Endothelial cell of umbilical vein (primary cell): ENCODE data around the gene MFRP. TPM values are rescaled to one million over a fixed set of nuclear protein-coding genes. Genes with fewer than 3 reads are reported as not detected.

Source experiments
- BruUV-seq: library from RNA; stranded (reverse); fragments of 400-500 nt; replicated peaks from 2 replicates; lab custom pipeline; 2021; lab: Mats Ljungman, UMichigan
- CTCF ChIA-PET: fragments of 300-600, 350-600 bp; sonication (Branson Sonifier 250); formaldehyde crosslinking; loops from one replicate; lab custom pipeline; 2021; ENCODE audit warnings: antibody characterized with exemption, inconsistent platforms; lab: Charles Lee
- POLR2A ChIA-PET: fragments of 300-600, 350-600 bp; sonication (Branson Sonifier 250); formaldehyde crosslinking; loops from one replicate; lab custom pipeline; 2021; ENCODE audit warnings: antibody characterized with exemption, inconsistent platforms; lab: Charles Lee
- DNase-seq: peaks from one replicate; pipeline ENCODE4 v3.0.0-alpha.2; 2011; ENCODE audit warnings: low read depth, low spot score
- FAIRE-seq: peaks from 2 replicates; lab custom pipeline; 2011; peaks lifted over from hg19 to GRCh38; lab: Jason Lieb, UNC
- H2AFZ ChIP-seq: 2 replicates; pipeline ENCODE4 v1.6.0; 2012; ENCODE audit warnings: low read depth, low read length, control low read depth, inconsistent platforms
- H3K27ac ChIP-seq: 2 replicates; pipeline ENCODE4 v1.5.1; 2011; ENCODE audit warnings: low read depth, mild to moderate bottlenecking, control low read depth, low read length, moderate library complexity; ENCODE audit not compliant: insufficient read depth
- H3K27me3 ChIP-seq, 2 experiments: 2 replicates each; pipeline versions ENCODE4 v1.6.0 to v1.6.1; 2011; ENCODE audit warnings: low read length in 2 of 2, mixed read lengths in 1 of 2; ENCODE audit not compliant: control insufficient read depth in 2 of 2, insufficient read depth in 2 of 2
- H3K36me3 ChIP-seq, 2 experiments: 2 replicates in 1 of 2; 3 replicates in 1 of 2; pipeline ENCODE4 v1.5.1; 2011; ENCODE audit warnings: low read length in 2 of 2, mild to moderate bottlenecking in 1 of 2, moderate library complexity in 1 of 2; ENCODE audit not compliant: control insufficient read depth in 2 of 2, insufficient read depth in 2 of 2; ENCODE audit errors: extremely low read depth in 1 of 2
- H3K4me1 ChIP-seq: 3 replicates; pipeline ENCODE4 v1.5.1; 2011; ENCODE audit warnings: mild to moderate bottlenecking, low read length; ENCODE audit not compliant: control insufficient read depth, insufficient read depth; ENCODE audit errors: extremely low read depth
- H3K4me2 ChIP-seq: 2 replicates; pipeline ENCODE4 v1.6.1; 2011; ENCODE audit warnings: low read length, control low read depth, mixed read lengths; ENCODE audit not compliant: insufficient read depth
- H3K4me3 ChIP-seq, 3 experiments: fragments of 200-600 bp in 1 of 3; sonication (generic), shearing (Covaris generic) in 1 of 3; replicated peaks in 1 of 3; 2 replicates each; pipeline ENCODE4 v1.5.1; 2011 to 2016; ENCODE audit warnings: control low read depth in 3 of 3, low read length in 3 of 3, mild to moderate bottlenecking in 2 of 3, inconsistent platforms in 1 of 3, low read depth in 1 of 3, moderate library complexity in 1 of 3; ENCODE audit not compliant: insufficient read depth in 1 of 3
- H3K79me2 ChIP-seq: 2 replicates; pipeline ENCODE4 v1.6.0; 2012; ENCODE audit warnings: low read length, inconsistent platforms; ENCODE audit not compliant: control insufficient read depth, insufficient read depth
- H3K9ac ChIP-seq: replicated peaks from 2 replicates; pipeline ENCODE3; 2011; ENCODE audit warnings: low read length, control low read depth; ENCODE audit not compliant: insufficient read depth; ENCODE audit errors: extremely low read depth
- H3K9me1 ChIP-seq: replicated peaks from 3 replicates; pipeline ENCODE4 v1.6.0; 2011; ENCODE audit warnings: mild to moderate bottlenecking, low read length; ENCODE audit not compliant: control insufficient read depth, insufficient read depth; ENCODE audit errors: extremely low read depth
- H3K9me3 ChIP-seq: replicated peaks from 2 replicates; pipeline ENCODE4 v1.5.1; 2012; ENCODE audit warnings: low read length, inconsistent platforms; ENCODE audit not compliant: control insufficient read depth, insufficient read depth
- H4K20me1 ChIP-seq: replicated peaks from 2 replicates; pipeline ENCODE3; 2011; ENCODE audit warnings: mild to moderate bottlenecking, low read length; ENCODE audit not compliant: control insufficient read depth, insufficient read depth; ENCODE audit errors: extremely low read depth
- CTCF ChIP-seq, 2 donors: IDR thresholded peaks; 1 replicate in 1 of 2; 2 replicates in 1 of 2; pipeline ENCODE4 v1.5.1; 2011; ENCODE audit warnings: low read length in 2 of 2, mild to moderate bottlenecking in 2 of 2, moderate library complexity in 2 of 2, control low read depth in 1 of 2, inconsistent platforms in 1 of 2, low read depth in 1 of 2; ENCODE audit not compliant: insufficient read depth in 1 of 2; ENCODE audit errors: extremely low read depth in 1 of 2
- EZH2 ChIP-seq: IDR thresholded peaks from 2 replicates; pipeline ENCODE4 v1.6.1; 2012; ENCODE audit warnings: borderline replicate concordance, low read depth, mild to moderate bottlenecking, moderate library complexity, low read length, inconsistent platforms; ENCODE audit not compliant: severe bottlenecking
- FOS ChIP-seq: IDR thresholded peaks from 2 replicates; pipeline ENCODE4 v1.6.1; 2011; ENCODE audit warnings: mild to moderate bottlenecking, low read length, moderate library complexity, borderline replicate concordance; ENCODE audit not compliant: insufficient read depth
- GATA2 ChIP-seq: IDR thresholded peaks from 2 replicates; pipeline ENCODE4 v1.7.0; 2011; ENCODE audit warnings: low read depth, mild to moderate bottlenecking, moderate library complexity, mixed read lengths, low read length; ENCODE audit not compliant: insufficient read length, insufficient read depth
- JUN ChIP-seq: IDR thresholded peaks from 2 replicates; pipeline ENCODE4 v1.6.1; 2011; ENCODE audit warnings: borderline replicate concordance, low read depth; ENCODE audit not compliant: insufficient read length, insufficient read depth
- MAX ChIP-seq: IDR thresholded peaks from 2 replicates; pipeline ENCODE4 v1.6.1; 2011; ENCODE audit not compliant: insufficient read depth, insufficient read length
- MYC ChIP-seq: IDR thresholded peaks from one replicate; pipeline ENCODE4 v1.6.1; 2011; ENCODE audit warnings: mild to moderate bottlenecking, low read depth, low read length
- POLR2A ChIP-seq: IDR thresholded peaks from 2 replicates; pipeline ENCODE4 v1.6.1; 2012; ENCODE audit warnings: low read depth, mild to moderate bottlenecking, control low read depth, low read length
- POLR2AphosphoS5 ChIP-seq: IDR thresholded peaks from 2 replicates; pipeline ENCODE4 v1.6.1; 2012; ENCODE audit warnings: low read depth, mild to moderate bottlenecking, control low read depth, low read length, moderate library complexity; ENCODE audit not compliant: insufficient read depth
- dilution Hi-C: fragments of 300-500 bp; cut with MboI; formaldehyde crosslinking; loops from one replicate; pipeline ENCODE4 v1.15.0; 2019; ENCODE audit warnings: low sequenced_read_pairs; ENCODE audit not compliant: extremely low pct_ligation_motif_present
- intact Hi-C: fragments of 100-400 bp; cut with micrococcal nuclease; formaldehyde crosslinking; loops from one replicate; pipeline ENCODE4 v1.10.0; 2022
- polyA plus RNA-seq, 4 experiments: library from polyadenylated mRNA; depleted of rRNA in 3 of 4; stranded (reverse) in 3 of 4; unstranded in 1 of 4; fragments of >200 nt; gene quantifications; 2 replicates each; pipeline versions ENCODE4 v1.2.1 to v1.2.3, GENCODE V29; 2011 to 2012; ENCODE audit warnings: missing spikeins in 1 of 4
- total RNA-seq: library from RNA; stranded (reverse); gene quantifications from 2 replicates; pipeline ENCODE4 v1.2.3, GENCODE V29; 2021

MFRP gene
- total and polyA plus RNA-seq, 2 donors (not counting 3 experiments of a cell fraction or from before 2014, with no cell fraction given) = 0.08 TPM; not detected in 1

- Histone ChIP-seq H3K27me3 (peaks cover 0 to 3% of the 10 kb centered on the region in 2 experiments), H4K20me1 (no peaks in the 10 kb centered on the region), H3K9me3 (no peaks in the 10 kb centered on the region), H3K9ac (no peak overlapping the region), H3K36me3 (no peaks in the 10 kb centered on the region), H3K9me1 (no peaks in the 10 kb centered on the region), H2AFZ (no peak overlapping the region), H3K27ac (no peak overlapping the region), H3K79me2 (peaks cover 5% of the 10 kb centered on the region), H3K4me3 (no peak overlapping the region), H3K4me2 (no peak overlapping the region), H3K4me1 (peaks cover 16% of the 10 kb centered on the region)
- BruUV-seq = no TSS peak
- POLR2A ChIA-PET = no interaction called here
- intact Hi-C loops = no loop called here
- dilution Hi-C loops = no loop called here
- DNase-seq = no peak
- no peak for FAIRE-seq
- CTCF ChIA-PET = interaction anchor here (0.7 to 6.2 kb wide), 4 partner anchors 14 to 37 kb away, joined by 3 to 55 read pairs (median 3); partner anchors contain the start of gene USP2
- TF ChIP-seq GATA2 = no peak
- TF ChIP-seq FOS = no peak
- TF ChIP-seq EZH2 = no peak
Measured at GRCh38 chr11:119343726-119344125, 2.8 kb downstream of the MFRP start.

GRCh38 chr11:119342362-119343130 lies 4.0 kb downstream of the MFRP start:
- FAIRE-seq = no peak

More at GRCh38 chr11:119342362-119343130, 4.0 kb downstream of the MFRP start:
- H3K4me1 ChIP-seq = peaks cover 25% of the 10 kb centered on the region
- H3K9me1 ChIP-seq = no peaks in the 10 kb centered on the region
- no peak overlapping the region for H3K4me3 ChIP-seq
- peaks cover 5% of the 10 kb centered on the region for H3K79me2 ChIP-seq
- no TSS peak for BruUV-seq
- no peaks in the 10 kb centered on the region for H3K36me3 ChIP-seq
- no peak overlapping the region for H3K4me2 ChIP-seq
- intact Hi-C loops (no loop called here), dilution Hi-C loops (no loop called here)
- no peak overlapping the region for H3K9ac ChIP-seq
- ChIA-PET CTCF (interaction anchor here (5.9 to 6.3 kb wide), 3 partner anchors 15 to 30 kb away, joined by 55 to 301 read pairs (median 134); partner anchors contain the start of gene MCAM), POLR2A (no interaction called here)
- no peak overlapping the region for H2AFZ ChIP-seq
- H4K20me1 ChIP-seq = no peaks in the 10 kb centered on the region
- TF ChIP-seq EZH2 (no peak), POLR2A (no peak), FOS (no peak), MAX (no peak), GATA2 (no peak), POLR2AphosphoS5 (no peak), MYC (no peak), CTCF (IDR thresholded peaks at IDR 0.05; ENCODE audit: extremely low read depth in 1 of 2, insufficient read depth in 1 of 2, low read depth in 1 of 2, low read length in 2 of 2) (no peak), JUN (no peak)
- no peak overlapping the region for H3K27ac ChIP-seq
- no peak for DNase-seq
- H3K27me3 ChIP-seq = peaks cover 0 to 3% of the 10 kb centered on the region in 2 experiments
- no peaks in the 10 kb centered on the region for H3K9me3 ChIP-seq
